HepG2 (cell line): Measurements from ENCODE around the gene PRKCZ. TPM values are rescaled to one million over a fixed set of nuclear protein-coding genes. Genes with fewer than 3 reads are reported as not detected.
A peak's percentile ranks its signal among the peaks of the same experiment; 100 is the strongest.

ENCODE experiments used
- ATAD3A ChIP-seq: sonication (generic); formaldehyde crosslinking; IDR thresholded peaks from 2 replicates; pipeline ENCODE4 v1.4.0; 2020; ENCODE audit warnings: missing genetic modification reagents
- FIP1L1 ChIP-seq: fragments of 200-400 bp; formaldehyde crosslinking; IDR thresholded peaks from 2 replicates; pipeline ENCODE4 v1.6.1; 2018; ENCODE audit warnings: low read depth, mild to moderate bottlenecking, low read length, moderate library complexity, borderline replicate concordance; ENCODE audit not compliant: insufficient read depth
- HMGA1 ChIP-seq: sonication (generic); formaldehyde crosslinking; conservative IDR thresholded peaks from 2 replicates; pipeline ENCODE4 v1.4.0; 2020; ENCODE audit warnings: missing genetic modification reagents
- NCOA2 ChIP-seq: sonication (generic); formaldehyde crosslinking; IDR thresholded peaks from 2 replicates; pipeline ENCODE4 v1.8.0; 2022; ENCODE audit warnings: inconsistent platforms
- RXRB ChIP-seq: IDR thresholded peaks from 2 replicates; pipeline ENCODE4 v1.6.1; 2016; ENCODE audit warnings: borderline replicate concordance, missing genetic modification reagents, missing compliant biosample characterization
- SMYD3 ChIP-seq: sonication (generic); formaldehyde crosslinking; IDR thresholded peaks from 2 replicates; pipeline ENCODE4 v1.8.1; 2023; ENCODE audit warnings: mild to moderate bottlenecking, missing genetic modification reagents
- SOX13 ChIP-seq, 3 experiments: fragments of 450-650 bp in 1 of 3; sonication (generic) in 1 of 3; formaldehyde crosslinking in 1 of 3; IDR thresholded peaks in 2 of 3; conservative IDR thresholded peaks in 1 of 3; 2 replicates each; pipeline versions ENCODE4 v1.5.0 to v1.6.1; 2016 to 2020; ENCODE audit warnings: antibody characterized with exemption in 1 of 3, mild to moderate bottlenecking in 1 of 3, missing compliant biosample characterization in 1 of 3, missing genetic modification reagents in 1 of 3, moderate library complexity in 1 of 3
- ZBTB38 ChIP-seq: sonication (generic); formaldehyde crosslinking; IDR thresholded peaks from 2 replicates; pipeline ENCODE4 v1.5.1; 2020; ENCODE audit warnings: mild to moderate bottlenecking, missing genetic modification reagents
- ZBTB7B ChIP-seq: sonication (generic); formaldehyde crosslinking; IDR thresholded peaks from 2 replicates; pipeline ENCODE4 v1.4.0; 2020; ENCODE audit warnings: missing genetic modification reagents
- ZNF282 ChIP-seq: fragments of 450-650 bp; IDR thresholded peaks from 2 replicates; pipeline ENCODE4 v1.6.1; 2018; ENCODE audit not compliant: partially characterized antibody
- ZNF724P ChIP-seq: sonication (generic); formaldehyde crosslinking; IDR thresholded peaks from 2 replicates; pipeline ENCODE4 v1.8.0; 2022; ENCODE audit warnings: missing genetic modification reagents, borderline replicate concordance
- ZNF772 ChIP-seq: sonication (generic); formaldehyde crosslinking; IDR thresholded peaks from 2 replicates; pipeline ENCODE4 v1.5.0; 2020; ENCODE audit warnings: mild to moderate bottlenecking, missing genetic modification reagents
- polyA plus RNA-seq, 8 experiments: library from polyadenylated mRNA; depleted of rRNA in 3 of 8; stranded (reverse) in 7 of 8; unstranded in 1 of 8; fragments of >200 nt; fragmentation: Illumina TruSeq in 4 of 8; extraction: Trizol in 4 of 8; gene quantifications; 2 replicates each; pipeline versions ENCODE4 v1.2.1 to v1.2.3, GENCODE V29; 2011 to 2016; ENCODE audit warnings: low read depth in 4 of 8, missing spikeins in 1 of 8, mixed read lengths in 1 of 8; ENCODE audit not compliant: insufficient read depth in 1 of 8
- total RNA-seq, 5 experiments: library from RNA; depleted of rRNA; stranded (reverse); fragments of >200 nt; fragmentation: Illumina TruSeq; extraction: Trizol; gene quantifications; 2 replicates each; pipeline ENCODE4 v1.2.3, GENCODE V29; 2016; ENCODE audit warnings: low read depth in 1 of 5
- TF ChIP-seq, protein P1 (sequence below): sonication (generic); formaldehyde crosslinking; IDR thresholded peaks from 2 replicates; pipeline ENCODE4 v1.5.1; 2020; ENCODE audit warnings: missing genetic modification reagents, mild to moderate bottlenecking, borderline replicate concordance
- TF ChIP-seq, protein P2 (sequence below): sonication (generic); formaldehyde crosslinking; IDR thresholded peaks from 2 replicates; pipeline ENCODE4 v1.4.0; 2020; ENCODE audit warnings: mild to moderate bottlenecking, low read depth, missing genetic modification reagents
- TF ChIP-seq, protein P3 (sequence below): IDR thresholded peaks from 2 replicates; pipeline ENCODE4 v1.6.1; 2012; ENCODE audit warnings: inconsistent platforms
- TF ChIP-seq, protein P4 (sequence below): sonication (generic); formaldehyde crosslinking; IDR thresholded peaks from 2 replicates; pipeline ENCODE4 v1.5.0; 2020; ENCODE audit warnings: mild to moderate bottlenecking, missing genetic modification reagents
- TF ChIP-seq, protein P5 (sequence below), 2 experiments: IDR thresholded peaks; 2 replicates each; pipeline ENCODE4 v1.6.1; 2011 to 2012; ENCODE audit warnings: low read length in 2 of 2, borderline replicate concordance in 1 of 2, low read depth in 1 of 2, mild to moderate bottlenecking in 1 of 2, moderate library complexity in 1 of 2

PRKCZ gene
- total and polyA plus RNA-seq, 2 of the 13 experiments (the other 11 are each of a cell fraction or from before 2014, with no cell fraction given) = 34.7 to 85.2 TPM

DNA sequence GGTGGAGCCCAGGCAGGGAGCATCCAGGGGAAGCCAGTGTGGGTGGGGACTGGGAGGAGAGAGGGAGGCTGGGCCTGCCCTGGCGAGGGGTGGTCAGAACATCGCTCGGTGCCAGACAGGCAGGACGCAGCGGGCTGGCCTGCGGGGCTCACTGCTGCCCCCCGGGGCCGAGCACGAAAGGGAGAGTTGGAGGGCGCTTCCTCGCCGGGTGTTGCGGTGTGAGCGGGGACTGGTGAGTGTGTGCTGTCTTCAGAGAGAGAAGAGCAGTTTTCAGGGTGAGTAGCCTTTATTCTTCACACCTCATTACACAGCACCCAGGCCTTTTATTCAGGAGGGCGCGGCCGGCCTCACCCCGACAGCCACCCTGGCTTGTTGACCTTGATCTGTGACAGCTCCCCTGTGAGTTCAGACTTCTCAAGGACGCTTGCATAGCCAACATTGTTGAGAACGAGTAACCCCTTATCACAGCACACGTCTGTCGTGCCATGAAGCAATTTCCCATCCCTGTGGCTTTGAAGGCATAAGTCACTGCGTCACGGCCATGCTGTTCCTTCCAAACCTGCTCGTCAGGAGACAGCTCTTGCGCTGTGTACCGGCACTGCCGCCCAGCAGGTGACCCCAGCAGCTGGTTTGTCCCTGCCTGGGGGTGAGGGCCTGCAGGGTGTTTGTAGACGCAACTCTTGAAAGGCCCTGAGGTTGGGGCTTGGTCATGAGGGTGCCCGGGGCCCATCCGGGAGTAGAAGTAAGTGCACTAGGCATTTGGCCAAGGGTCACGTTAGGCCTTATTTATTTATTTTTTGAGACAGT lies 54.6 kb downstream of the PRKCZ start (continued):
- TF ChIP-seq, protein P1, sequence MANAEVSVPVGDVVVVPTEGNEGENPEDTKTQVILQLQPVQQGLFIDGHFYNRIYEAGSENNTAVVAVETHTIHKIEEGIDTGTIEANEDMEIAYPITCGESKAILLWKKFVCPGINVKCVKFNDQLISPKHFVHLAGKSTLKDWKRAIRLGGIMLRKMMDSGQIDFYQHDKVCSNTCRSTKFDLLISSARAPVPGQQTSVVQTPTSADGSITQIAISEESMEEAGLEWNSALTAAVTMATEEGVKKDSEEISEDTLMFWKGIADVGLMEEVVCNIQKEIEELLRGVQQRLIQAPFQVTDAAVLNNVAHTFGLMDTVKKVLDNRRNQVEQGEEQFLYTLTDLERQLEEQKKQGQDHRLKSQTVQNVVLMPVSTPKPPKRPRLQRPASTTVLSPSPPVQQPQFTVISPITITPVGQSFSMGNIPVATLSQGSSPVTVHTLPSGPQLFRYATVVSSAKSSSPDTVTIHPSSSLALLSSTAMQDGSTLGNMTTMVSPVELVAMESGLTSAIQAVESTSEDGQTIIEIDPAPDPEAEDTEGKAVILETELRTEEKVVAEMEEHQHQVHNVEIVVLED (CRISPR knock-in tag) = no peak
- TF ChIP-seq, protein P2, sequence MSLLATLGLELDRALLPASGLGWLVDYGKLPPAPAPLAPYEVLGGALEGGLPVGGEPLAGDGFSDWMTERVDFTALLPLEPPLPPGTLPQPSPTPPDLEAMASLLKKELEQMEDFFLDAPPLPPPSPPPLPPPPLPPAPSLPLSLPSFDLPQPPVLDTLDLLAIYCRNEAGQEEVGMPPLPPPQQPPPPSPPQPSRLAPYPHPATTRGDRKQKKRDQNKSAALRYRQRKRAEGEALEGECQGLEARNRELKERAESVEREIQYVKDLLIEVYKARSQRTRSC (CRISPR knock-in tag) = no peak
- TF ChIP-seq SOX13 (IDR thresholded peaks at IDR 0.05) = no peak
- peak in 1 of 2 experiments; percentile 73; a peak in 1 of 4 replicates for TF ChIP-seq SOX13 (CRISPR knock-in tag; conservative IDR thresholded peaks at IDR 0.05 in 1 of 2, IDR thresholded peaks at IDR 0.05 in 1 of 2)
- peak; percentile 65; the same call in 1 of the 2 replicates for TF ChIP-seq ZBTB7B
- TF ChIP-seq ZNF282 = no peak
- TF ChIP-seq, protein P3, sequence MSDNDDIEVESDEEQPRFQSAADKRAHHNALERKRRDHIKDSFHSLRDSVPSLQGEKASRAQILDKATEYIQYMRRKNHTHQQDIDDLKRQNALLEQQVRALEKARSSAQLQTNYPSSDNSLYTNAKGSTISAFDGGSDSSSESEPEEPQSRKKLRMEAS = peak; percentile 41; the same call in 1 of the 2 replicates
- peak; percentile 70 for TF ChIP-seq NCOA2 (CRISPR knock-in tag)
- TF ChIP-seq FIP1L1 = no peak
- 0 out of 2 replicates have a peak, but pooled peaks have one; percentile 26 for TF ChIP-seq ZBTB38
- no peak for TF ChIP-seq HMGA1
- TF ChIP-seq, protein P4, sequence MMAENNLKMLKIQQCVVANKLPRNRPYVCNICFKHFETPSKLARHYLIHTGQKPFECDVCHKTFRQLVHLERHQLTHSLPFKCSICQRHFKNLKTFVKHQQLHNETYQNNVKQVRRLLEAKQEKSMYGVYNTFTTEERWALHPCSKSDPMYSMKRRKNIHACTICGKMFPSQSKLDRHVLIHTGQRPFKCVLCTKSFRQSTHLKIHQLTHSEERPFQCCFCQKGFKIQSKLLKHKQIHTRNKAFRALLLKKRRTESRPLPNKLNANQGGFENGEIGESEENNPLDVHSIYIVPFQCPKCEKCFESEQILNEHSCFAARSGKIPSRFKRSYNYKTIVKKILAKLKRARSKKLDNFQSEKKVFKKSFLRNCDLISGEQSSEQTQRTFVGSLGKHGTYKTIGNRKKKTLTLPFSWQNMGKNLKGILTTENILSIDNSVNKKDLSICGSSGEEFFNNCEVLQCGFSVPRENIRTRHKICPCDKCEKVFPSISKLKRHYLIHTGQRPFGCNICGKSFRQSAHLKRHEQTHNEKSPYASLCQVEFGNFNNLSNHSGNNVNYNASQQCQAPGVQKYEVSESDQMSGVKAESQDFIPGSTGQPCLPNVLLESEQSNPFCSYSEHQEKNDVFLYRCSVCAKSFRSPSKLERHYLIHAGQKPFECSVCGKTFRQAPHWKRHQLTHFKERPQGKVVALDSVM (CRISPR knock-in tag) = no peak
- no peak; the same call in 1 of the 2 replicates for TF ChIP-seq ZNF772 (CRISPR knock-in tag)
- TF ChIP-seq, protein P5, sequence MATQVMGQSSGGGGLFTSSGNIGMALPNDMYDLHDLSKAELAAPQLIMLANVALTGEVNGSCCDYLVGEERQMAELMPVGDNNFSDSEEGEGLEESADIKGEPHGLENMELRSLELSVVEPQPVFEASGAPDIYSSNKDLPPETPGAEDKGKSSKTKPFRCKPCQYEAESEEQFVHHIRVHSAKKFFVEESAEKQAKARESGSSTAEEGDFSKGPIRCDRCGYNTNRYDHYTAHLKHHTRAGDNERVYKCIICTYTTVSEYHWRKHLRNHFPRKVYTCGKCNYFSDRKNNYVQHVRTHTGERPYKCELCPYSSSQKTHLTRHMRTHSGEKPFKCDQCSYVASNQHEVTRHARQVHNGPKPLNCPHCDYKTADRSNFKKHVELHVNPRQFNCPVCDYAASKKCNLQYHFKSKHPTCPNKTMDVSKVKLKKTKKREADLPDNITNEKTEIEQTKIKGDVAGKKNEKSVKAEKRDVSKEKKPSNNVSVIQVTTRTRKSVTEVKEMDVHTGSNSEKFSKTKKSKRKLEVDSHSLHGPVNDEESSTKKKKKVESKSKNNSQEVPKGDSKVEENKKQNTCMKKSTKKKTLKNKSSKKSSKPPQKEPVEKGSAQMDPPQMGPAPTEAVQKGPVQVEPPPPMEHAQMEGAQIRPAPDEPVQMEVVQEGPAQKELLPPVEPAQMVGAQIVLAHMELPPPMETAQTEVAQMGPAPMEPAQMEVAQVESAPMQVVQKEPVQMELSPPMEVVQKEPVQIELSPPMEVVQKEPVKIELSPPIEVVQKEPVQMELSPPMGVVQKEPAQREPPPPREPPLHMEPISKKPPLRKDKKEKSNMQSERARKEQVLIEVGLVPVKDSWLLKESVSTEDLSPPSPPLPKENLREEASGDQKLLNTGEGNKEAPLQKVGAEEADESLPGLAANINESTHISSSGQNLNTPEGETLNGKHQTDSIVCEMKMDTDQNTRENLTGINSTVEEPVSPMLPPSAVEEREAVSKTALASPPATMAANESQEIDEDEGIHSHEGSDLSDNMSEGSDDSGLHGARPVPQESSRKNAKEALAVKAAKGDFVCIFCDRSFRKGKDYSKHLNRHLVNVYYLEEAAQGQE (IDR thresholded peaks at IDR 0.05; ENCODE audit: borderline replicate concordance in 1 of 2, low read depth in 1 of 2, low read length in 2 of 2) = no peak
- no peak for TF ChIP-seq ATAD3A (CRISPR knock-in tag)
- peak; percentile 26; the same call in 1 of the 2 replicates for TF ChIP-seq RXRB (CRISPR knock-in tag)
- TF ChIP-seq ZNF724P (CRISPR knock-in tag) = peak; percentile 83; the same call in 1 of the 2 replicates
- no peak for TF ChIP-seq SMYD3 (CRISPR knock-in tag)
